Peyer's patch (tissue), 4 donors: ENCODE results near the gene TNS4.

Source experiments
- POLR2A ChIP-seq, 2 donors: fragments of 450-650 bp; IDR thresholded peaks; one replicate each; pipeline ENCODE4 v1.5.1; 2017; ENCODE audit warnings: antibody characterized with exemption in 2 of 2, mild to moderate bottlenecking in 2 of 2, moderate library complexity in 2 of 2
- TF ChIP-seq, protein P1 (sequence below), 6 experiments: fragments of 450-650 bp in 4 of 6; fragments of 200-600 bp in 2 of 6; sonication (generic) in 1 of 6; IDR thresholded peaks; one replicate each; pipeline ENCODE4 v1.5.1; 2017 to 2019; ENCODE audit warnings: antibody characterized with exemption in 6 of 6, mild to moderate bottlenecking in 3 of 6, moderate library complexity in 1 of 6

DNA sequence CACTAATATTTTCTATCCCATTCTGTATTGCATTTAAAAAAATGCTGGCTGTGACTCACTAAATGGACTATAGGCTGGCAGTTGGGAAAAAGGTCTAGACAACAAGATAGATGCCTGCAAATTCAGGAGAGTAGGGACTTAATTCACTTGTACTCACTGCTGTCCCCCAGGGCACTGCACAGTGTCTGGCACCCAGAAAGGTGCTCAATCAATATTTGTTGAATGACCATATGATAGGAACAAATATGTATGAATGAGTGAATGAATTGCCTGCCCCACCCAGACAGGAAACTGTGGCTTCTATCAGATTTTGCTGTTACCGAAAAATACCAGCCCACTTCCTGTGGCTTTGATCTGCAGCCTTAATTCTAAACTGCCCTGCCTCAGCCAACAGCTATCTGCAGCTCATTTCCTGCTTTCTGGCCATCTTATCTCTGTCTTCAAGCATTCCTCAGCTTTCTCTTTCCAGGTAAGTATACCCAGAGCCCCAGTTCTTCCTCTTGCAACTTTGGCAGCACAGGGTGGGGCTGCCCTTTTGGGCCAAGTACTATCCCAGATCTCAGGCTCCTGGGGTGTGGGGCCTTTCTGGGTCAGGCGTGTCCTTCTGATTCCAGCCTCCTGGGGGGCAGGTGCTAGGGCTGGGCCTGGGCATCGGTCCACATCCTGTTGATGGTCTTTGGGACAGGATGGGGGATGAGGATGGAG lies 15.3 kb upstream of the TNS4 start:
- TF ChIP-seq, protein P1, sequence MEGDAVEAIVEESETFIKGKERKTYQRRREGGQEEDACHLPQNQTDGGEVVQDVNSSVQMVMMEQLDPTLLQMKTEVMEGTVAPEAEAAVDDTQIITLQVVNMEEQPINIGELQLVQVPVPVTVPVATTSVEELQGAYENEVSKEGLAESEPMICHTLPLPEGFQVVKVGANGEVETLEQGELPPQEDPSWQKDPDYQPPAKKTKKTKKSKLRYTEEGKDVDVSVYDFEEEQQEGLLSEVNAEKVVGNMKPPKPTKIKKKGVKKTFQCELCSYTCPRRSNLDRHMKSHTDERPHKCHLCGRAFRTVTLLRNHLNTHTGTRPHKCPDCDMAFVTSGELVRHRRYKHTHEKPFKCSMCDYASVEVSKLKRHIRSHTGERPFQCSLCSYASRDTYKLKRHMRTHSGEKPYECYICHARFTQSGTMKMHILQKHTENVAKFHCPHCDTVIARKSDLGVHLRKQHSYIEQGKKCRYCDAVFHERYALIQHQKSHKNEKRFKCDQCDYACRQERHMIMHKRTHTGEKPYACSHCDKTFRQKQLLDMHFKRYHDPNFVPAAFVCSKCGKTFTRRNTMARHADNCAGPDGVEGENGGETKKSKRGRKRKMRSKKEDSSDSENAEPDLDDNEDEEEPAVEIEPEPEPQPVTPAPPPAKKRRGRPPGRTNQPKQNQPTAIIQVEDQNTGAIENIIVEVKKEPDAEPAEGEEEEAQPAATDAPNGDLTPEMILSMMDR (IDR thresholded peaks at IDR 0.05) = no peak
- no peak for TF ChIP-seq POLR2A (IDR thresholded peaks at IDR 0.05)
